ENCODE measurements around the gene SPOCK1. TPM values are rescaled to one million over a fixed set of nuclear protein-coding genes. Genes with fewer than 3 reads are reported as not detected.
A peak's percentile ranks its signal among the peaks of the same experiment; 100 is the strongest.

The SPOCK1 gene
- total and polyA plus RNA-seq, 4 donors = 0.48 to 4.5 (median 0.69) TPM

DNA sequence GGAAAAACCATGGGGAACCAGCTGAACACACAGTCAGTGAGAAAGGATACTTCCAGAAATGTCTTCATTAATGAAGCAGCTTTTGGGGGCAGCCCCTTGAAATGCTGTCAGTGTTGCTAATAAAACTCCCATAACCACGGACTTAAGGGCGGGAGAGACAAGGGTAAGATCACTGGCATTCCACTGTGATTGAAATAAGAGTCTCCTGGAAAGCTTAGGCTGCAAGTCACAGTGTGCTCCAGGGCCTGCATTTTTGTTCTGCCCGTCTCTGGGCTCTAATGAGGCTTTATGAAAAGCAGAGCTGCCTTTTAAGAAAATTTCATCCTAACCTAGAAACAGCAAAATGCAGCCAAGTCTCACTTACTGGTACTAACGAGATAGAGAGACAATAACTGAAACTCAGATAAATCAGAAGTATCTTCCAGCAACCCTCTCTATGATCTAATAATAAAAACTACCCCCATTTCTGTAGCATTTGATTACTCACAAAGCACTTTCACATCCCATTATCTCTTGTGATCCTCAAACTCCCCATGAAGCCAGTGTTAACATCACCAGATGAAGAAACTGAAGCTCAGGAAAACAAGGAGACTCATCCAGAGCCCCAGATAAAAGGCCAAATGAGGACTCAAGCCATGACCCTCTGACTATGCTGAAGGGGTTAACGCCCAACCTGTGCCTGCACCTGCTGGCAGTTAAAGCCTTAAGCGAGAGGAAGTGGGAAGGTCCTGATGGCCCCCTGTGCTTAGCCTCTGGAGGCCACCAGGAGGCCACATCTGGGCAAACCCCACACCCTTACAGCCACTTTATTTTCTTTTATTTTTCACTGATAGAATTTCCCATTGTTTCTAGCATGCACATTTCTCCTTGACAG lies 37.5 kb downstream of the SPOCK1 start:
- Histone ChIP-seq H3K27ac (ENCODE audit: low read depth in 1 of 2, low read length in 1 of 2) (no peak overlapping the region), H3K36me3 (ENCODE audit: control insufficient read depth in 4 of 4, insufficient read depth in 4 of 4, low read length in 4 of 4) (no peaks in the 10 kb centered on the region), H3K4me3 (no peak overlapping the region), H3K27me3 (ENCODE audit: control insufficient read depth in 3 of 3, insufficient read depth in 3 of 3, low read length in 2 of 3) (no peaks in the 10 kb centered on the region), H3K9ac (ENCODE audit: insufficient read depth in 1 of 2, low read length in 2 of 2) (no peak overlapping the region), H3K4me1 (ENCODE audit: control insufficient read depth in 5 of 5, insufficient read depth in 5 of 5, low read length in 5 of 5) (no peaks in the 10 kb centered on the region), H3K9me3 (ENCODE audit: control insufficient read depth in 4 of 4, insufficient read depth in 3 of 4, low read length in 3 of 4) (no peaks in the 10 kb centered on the region)
- 54 to 66% methylated on average over 6 of the region's 6 CpGs for WGBS, 2 donors
- TF ChIP-seq, protein P1, sequence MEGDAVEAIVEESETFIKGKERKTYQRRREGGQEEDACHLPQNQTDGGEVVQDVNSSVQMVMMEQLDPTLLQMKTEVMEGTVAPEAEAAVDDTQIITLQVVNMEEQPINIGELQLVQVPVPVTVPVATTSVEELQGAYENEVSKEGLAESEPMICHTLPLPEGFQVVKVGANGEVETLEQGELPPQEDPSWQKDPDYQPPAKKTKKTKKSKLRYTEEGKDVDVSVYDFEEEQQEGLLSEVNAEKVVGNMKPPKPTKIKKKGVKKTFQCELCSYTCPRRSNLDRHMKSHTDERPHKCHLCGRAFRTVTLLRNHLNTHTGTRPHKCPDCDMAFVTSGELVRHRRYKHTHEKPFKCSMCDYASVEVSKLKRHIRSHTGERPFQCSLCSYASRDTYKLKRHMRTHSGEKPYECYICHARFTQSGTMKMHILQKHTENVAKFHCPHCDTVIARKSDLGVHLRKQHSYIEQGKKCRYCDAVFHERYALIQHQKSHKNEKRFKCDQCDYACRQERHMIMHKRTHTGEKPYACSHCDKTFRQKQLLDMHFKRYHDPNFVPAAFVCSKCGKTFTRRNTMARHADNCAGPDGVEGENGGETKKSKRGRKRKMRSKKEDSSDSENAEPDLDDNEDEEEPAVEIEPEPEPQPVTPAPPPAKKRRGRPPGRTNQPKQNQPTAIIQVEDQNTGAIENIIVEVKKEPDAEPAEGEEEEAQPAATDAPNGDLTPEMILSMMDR (IDR thresholded peaks at IDR 0.05; ENCODE audit: control extremely low read depth, extremely low read depth) = no peak
- DNase-seq (no peak), ATAC-seq (ENCODE audit: insufficient read depth, low FRiP score) (no peak)

DNA sequence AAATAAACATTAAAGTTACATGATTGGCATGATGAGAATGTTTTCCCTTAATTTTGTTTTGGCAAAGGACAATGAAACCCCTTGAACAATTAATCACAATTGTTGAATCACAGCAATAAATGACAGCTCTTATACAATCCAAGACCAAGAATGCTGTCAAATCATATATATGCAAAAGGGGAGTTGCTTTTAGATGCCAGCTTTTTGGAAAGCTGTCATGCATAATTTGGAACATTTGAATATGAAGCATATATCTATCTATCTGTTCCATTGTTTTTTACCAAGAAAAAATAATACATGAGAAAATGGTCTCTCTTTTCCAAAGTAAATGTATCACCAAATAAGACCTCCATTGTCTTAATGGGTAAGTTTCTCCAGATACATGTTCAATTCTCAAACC lies 44.5 kb downstream of the SPOCK1 start:
- TF ChIP-seq, protein P1 (IDR thresholded peaks at IDR 0.05; ENCODE audit: control extremely low read depth, extremely low read depth) = no peak
- DNase-seq = no peak
- Histone ChIP-seq H3K27me3 (ENCODE audit: control insufficient read depth in 3 of 3, insufficient read depth in 3 of 3, low read length in 2 of 3) (no peaks in the 10 kb centered on the region), H3K27ac (ENCODE audit: low read depth in 1 of 2, low read length in 1 of 2) (no peak overlapping the region), H3K9me3 (ENCODE audit: control insufficient read depth in 4 of 4, insufficient read depth in 3 of 4, low read length in 3 of 4) (no peaks in the 10 kb centered on the region), H3K4me3 (no peak overlapping the region), H3K36me3 (ENCODE audit: control insufficient read depth in 4 of 4, insufficient read depth in 4 of 4, low read length in 4 of 4) (no peaks in the 10 kb centered on the region), H3K4me1 (ENCODE audit: control insufficient read depth in 5 of 5, insufficient read depth in 5 of 5, low read length in 5 of 5) (no peaks in the 10 kb centered on the region), H3K9ac (ENCODE audit: insufficient read depth in 1 of 2, low read length in 2 of 2) (no peak overlapping the region)
- no peak for ATAC-seq (ENCODE audit: insufficient read depth, low FRiP score)

DNA sequence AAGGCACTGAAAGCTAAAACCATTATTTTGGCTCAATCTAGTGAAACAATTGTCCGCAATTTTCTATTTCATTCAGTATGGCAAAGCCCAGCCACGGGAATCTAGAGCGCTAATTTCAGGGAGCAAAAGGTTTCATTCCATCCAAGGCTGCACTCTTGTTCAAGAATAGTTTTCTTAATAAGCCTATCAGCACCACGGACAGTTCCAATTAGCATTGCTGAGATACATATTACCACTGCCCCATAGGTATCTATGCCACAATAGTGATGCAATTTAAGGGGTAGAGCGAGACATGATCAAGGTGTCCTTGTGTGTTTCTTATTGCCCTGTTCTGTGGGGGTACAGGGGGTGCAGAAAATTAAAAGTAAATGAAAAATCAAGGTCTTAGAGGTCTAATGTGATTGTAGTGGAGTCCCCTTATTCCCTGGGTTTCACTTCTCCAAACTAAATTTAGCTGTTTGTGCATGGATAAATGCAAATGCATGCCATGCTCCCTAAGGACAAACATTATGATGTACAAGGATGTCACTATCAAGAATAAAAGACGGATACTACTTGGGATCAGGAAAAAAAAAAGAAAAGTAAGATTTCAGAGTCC lies 45.5 kb downstream of the SPOCK1 start:
- Histone ChIP-seq H3K27me3 (ENCODE audit: control insufficient read depth in 3 of 3, insufficient read depth in 3 of 3, low read length in 2 of 3) (no peaks in the 10 kb centered on the region), H3K9me3 (ENCODE audit: control insufficient read depth in 4 of 4, insufficient read depth in 3 of 4, low read length in 3 of 4) (no peaks in the 10 kb centered on the region), H3K27ac (ENCODE audit: low read depth in 1 of 2, low read length in 1 of 2) (no peak overlapping the region), H3K9ac (ENCODE audit: insufficient read depth in 1 of 2, low read length in 2 of 2) (no peak overlapping the region), H3K4me3 (no peak overlapping the region), H3K4me1 (ENCODE audit: control insufficient read depth in 5 of 5, insufficient read depth in 5 of 5, low read length in 5 of 5) (no peaks in the 10 kb centered on the region), H3K36me3 (ENCODE audit: control insufficient read depth in 4 of 4, insufficient read depth in 4 of 4, low read length in 4 of 4) (no peaks in the 10 kb centered on the region)
- TF ChIP-seq, protein P1 (IDR thresholded peaks at IDR 0.05; ENCODE audit: control extremely low read depth, extremely low read depth) = no peak
- no peak for ATAC-seq (ENCODE audit: insufficient read depth, low FRiP score)
- 44 to 52% methylated on average over 6 of the region's 6 CpGs for WGBS, 2 donors
- DNase-seq = peak in 2 of 3 donors; percentile 29 to 76
